Stimulated activated CD4-positive, alpha-beta T cell treated with anti-CD3 and anti-CD28 coated beads, Interleukin-12 subunit alpha, Interleukin-12 subunit beta, amount 100 ng/mL, for 4 hours (primary cell): ENCODE results near the gene PYCR2.

Experiments
- DNase-seq: peaks from one replicate; pipeline ENCODE4 v3.0.0-alpha.2; 2020

PYCR2 gene

GRCh38 chr1:225917536-225917935 lies 6.5 kb downstream of the PYCR2 start:
- no peak for DNase-seq

- DNase-seq, result no peak
These were observed 6.9 kb downstream of the PYCR2 start for GRCh38 chr1:225917101-225917500.

- DNase-seq, result no peak
These were observed 8.5 kb downstream of the PYCR2 start for GRCh38 chr1:225915538-225915991.

- no peak for DNase-seq
These were observed 9.1 kb downstream of the PYCR2 start for GRCh38 chr1:225914947-225915346.

- no peak for DNase-seq
These were observed 9.7 kb downstream of the PYCR2 start for GRCh38 chr1:225914391-225914790.

- DNase-seq, result peak; percentile 72
These were observed 12.6 kb downstream of the PYCR2 start for GRCh38 chr1:225911191-225912130.

GRCh38 chr1:225909477-225909876 lies 14.6 kb downstream of the PYCR2 start:
- no peak for DNase-seq

GRCh38 chr1:225908773-225909172 lies 15.3 kb downstream of the PYCR2 start:
- no peak for DNase-seq

- DNase-seq, result no peak
These were observed 15.9 kb downstream of the PYCR2 start for GRCh38 chr1:225908013-225908640.

GRCh38 chr1:225907341-225907740 lies 16.7 kb downstream of the PYCR2 start:
- no peak for DNase-seq

- DNase-seq, result no peak
These were observed 17.6 kb downstream of the PYCR2 start for GRCh38 chr1:225906467-225906866.

- DNase-seq, result no peak
These were observed 20.4 kb downstream of the PYCR2 start for GRCh38 chr1:225903623-225904022.

GRCh38 chr1:225899044-225899925 lies 24.8 kb downstream of the PYCR2 start:
- DNase-seq, result no peak

- no peak for DNase-seq
These were observed 26.2 kb downstream of the PYCR2 start for GRCh38 chr1:225897595-225898514.

GRCh38 chr1:225896937-225897549 lies 27.0 kb downstream of the PYCR2 start:
- peak; percentile 32 for DNase-seq

GRCh38 chr1:225896494-225896893 lies 27.6 kb downstream of the PYCR2 start:
- no peak for DNase-seq

- DNase-seq, result no peak
These were observed 31.7 kb downstream of the PYCR2 start for GRCh38 chr1:225892307-225892706.

- DNase-seq, result no peak
These were observed 32.6 kb downstream of the PYCR2 start for GRCh38 chr1:225891229-225891972.

- DNase-seq, result no peak
These were observed 33.5 kb downstream of the PYCR2 start for GRCh38 chr1:225890346-225891228.

GRCh38 chr1:225889743-225890142 lies 34.3 kb downstream of the PYCR2 start:
- DNase-seq, result no peak
